Central memory CD8-positive, alpha-beta T cell (primary cell): ENCODE data around the gene CTTNBP2.

Source experiments
- ATAC-seq: fragments of 150-1000 bp; cut with Tn5 transposase; replicated peaks from 2 replicates; pipeline ENCODE4 v1.10.0; 2022; ENCODE audit warnings: mild to moderate bottlenecking, moderate FRiP score, moderate number of reproducible peaks; ENCODE audit not compliant: poor library complexity, severe bottlenecking; ENCODE audit errors: extremely low read depth
- DNase-seq, 2 donors: peaks; one replicate each; pipeline ENCODE4 v3.0.0; 2021; ENCODE audit warnings: low spot score in 2 of 2
- H3K27ac Mint-ChIP-seq: one replicate; pipeline ENCODE4 v1.8.0; 2022; ENCODE audit warnings: low read depth, mild to moderate bottlenecking, moderate library complexity, mixed read lengths
- H3K27me3 Mint-ChIP-seq: one replicate; pipeline ENCODE4 v1.8.0; 2022; ENCODE audit warnings: mixed read lengths
- H3K36me3 Mint-ChIP-seq: one replicate; pipeline ENCODE4 v1.8.0; 2022; ENCODE audit warnings: mild to moderate bottlenecking, moderate library complexity, mixed read lengths; ENCODE audit not compliant: insufficient read depth
- H3K4me1 Mint-ChIP-seq: one replicate; pipeline ENCODE4 v1.8.0; 2022; ENCODE audit warnings: mixed read lengths
- H3K4me3 Mint-ChIP-seq: one replicate; pipeline ENCODE4 v1.8.0; 2022; ENCODE audit warnings: mild to moderate bottlenecking, moderate library complexity, mixed read lengths
- H3K9me3 Mint-ChIP-seq: one replicate; pipeline ENCODE4 v1.8.0; 2022; ENCODE audit warnings: mixed read lengths

Gene CTTNBP2

DNA sequence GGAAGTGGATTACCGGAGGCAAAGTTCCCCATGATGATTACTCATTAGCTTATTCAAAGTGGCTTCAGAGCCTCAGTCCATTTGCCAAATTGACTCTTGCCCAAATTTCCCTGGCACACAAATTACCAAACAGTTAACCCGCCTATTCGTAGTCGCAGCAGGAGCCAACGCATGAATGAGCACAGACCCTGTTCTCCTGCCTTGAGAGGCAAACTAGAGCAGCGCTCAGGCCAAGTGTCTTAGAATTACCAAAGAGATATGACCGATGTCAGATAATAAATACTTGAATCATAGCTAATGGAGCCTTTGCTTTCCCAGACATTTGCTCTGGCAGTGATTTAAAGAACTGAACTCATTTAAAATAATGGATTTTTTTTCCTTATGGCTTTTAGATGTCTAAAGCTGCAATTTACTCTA, 64.9 kb downstream of the CTTNBP2 start:
- ATAC-seq = no peak

DNA sequence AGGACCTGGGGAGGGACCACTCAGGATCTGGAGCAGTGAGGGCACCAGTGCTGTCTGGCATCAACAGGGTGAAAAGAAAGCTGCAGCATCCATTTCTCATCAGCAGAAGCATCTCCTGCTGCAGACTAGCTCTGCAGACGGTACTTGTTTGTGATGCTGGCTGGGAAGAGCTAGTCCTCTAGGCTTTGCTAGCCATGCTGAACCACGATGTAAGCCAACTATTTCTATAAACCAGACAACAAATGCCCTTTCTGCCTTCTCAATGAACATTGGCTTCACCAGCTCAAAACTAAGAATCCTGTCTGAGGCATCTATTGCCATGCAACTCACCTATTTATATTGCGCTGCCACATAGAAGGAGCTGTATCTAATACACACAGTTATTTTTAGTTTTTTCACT, 65.6 kb downstream of the CTTNBP2 start:
- Mint-ChIP-seq H3K27ac (no peak overlapping the region), H3K27me3 (no peaks in the 10 kb centered on the region), H3K4me3 (no peak overlapping the region), H3K36me3 (no peaks in the 10 kb centered on the region), H3K4me1 (no peaks in the 10 kb centered on the region), H3K9me3 (no peaks in the 10 kb centered on the region)
- no peak for ATAC-seq
- no peak for DNase-seq

More for the DNA sequence above, 64.9 kb downstream of the CTTNBP2 start:
- Mint-ChIP-seq H3K9me3 (no peaks in the 10 kb centered on the region), H3K4me1 (no peaks in the 10 kb centered on the region), H3K36me3 (no peaks in the 10 kb centered on the region), H3K27me3 (no peaks in the 10 kb centered on the region), H3K27ac (no peak overlapping the region), H3K4me3 (no peak overlapping the region)
- DNase-seq = no peak

- Mint-ChIP-seq H3K9me3 (no peaks in the 10 kb centered on the region), H3K36me3 (no peaks in the 10 kb centered on the region), H3K4me3 (no peak overlapping the region), H3K27me3 (no peaks in the 10 kb centered on the region), H3K27ac (no peak overlapping the region), H3K4me1 (no peaks in the 10 kb centered on the region)
- DNase-seq (no peak), ATAC-seq (no peak)
Measured at GRCh38 chr7:117806011-117806410, 67.2 kb downstream of the CTTNBP2 start.

DNA sequence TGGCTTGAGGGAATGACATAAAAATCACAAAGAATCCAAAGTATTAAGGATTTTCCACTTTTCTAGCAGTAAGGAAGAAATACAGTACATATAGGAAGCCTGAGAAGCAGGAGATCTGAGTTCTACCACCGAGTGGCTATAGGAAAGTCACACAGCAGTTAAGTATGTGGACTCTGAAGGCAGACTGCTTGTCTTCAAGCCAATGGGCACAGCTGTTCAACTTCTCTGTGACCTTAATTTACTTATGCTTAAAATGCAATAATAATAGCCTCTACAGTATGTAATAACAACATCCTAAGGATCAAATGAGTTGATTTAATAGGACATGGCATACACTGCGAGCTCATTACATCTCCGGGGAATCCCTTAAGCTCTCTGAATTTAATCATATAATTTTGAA, 68.0 kb downstream of the CTTNBP2 start:
- DNase-seq = no peak
- Mint-ChIP-seq H3K4me1 (no peaks in the 10 kb centered on the region), H3K36me3 (no peaks in the 10 kb centered on the region), H3K9me3 (no peaks in the 10 kb centered on the region), H3K4me3 (no peak overlapping the region), H3K27me3 (no peaks in the 10 kb centered on the region), H3K27ac (no peak overlapping the region)
- no peak for ATAC-seq

DNA sequence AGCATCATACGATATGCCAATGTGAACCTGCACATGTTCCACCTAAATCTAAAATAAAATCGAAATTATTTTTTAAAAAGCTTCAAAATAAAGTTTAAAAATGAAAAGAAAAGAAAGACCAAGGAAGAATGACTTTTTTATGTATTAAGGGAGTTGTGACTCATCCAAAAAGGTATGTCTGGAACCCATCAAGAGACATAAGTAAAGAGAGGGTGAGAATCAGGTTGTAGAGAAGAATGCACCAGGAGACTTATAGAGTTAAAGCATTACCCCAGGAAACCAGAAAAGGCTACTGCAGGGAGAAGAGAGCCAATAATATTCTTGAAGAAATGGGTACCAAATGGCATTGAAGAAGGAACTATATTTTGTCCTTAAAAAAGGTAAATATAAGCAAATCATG, 69.8 kb downstream of the CTTNBP2 start:
- Mint-ChIP-seq H3K27ac (no peak overlapping the region), H3K9me3 (no peaks in the 10 kb centered on the region), H3K36me3 (no peaks in the 10 kb centered on the region), H3K4me3 (no peak overlapping the region), H3K27me3 (no peaks in the 10 kb centered on the region), H3K4me1 (no peaks in the 10 kb centered on the region)
- ATAC-seq (no peak), DNase-seq (no peak)

GRCh38 chr7:117802660-117803059, 70.6 kb downstream of the CTTNBP2 start:
- ATAC-seq (no peak), DNase-seq (no peak)
- Mint-ChIP-seq H3K4me3 (no peak overlapping the region), H3K27ac (no peak overlapping the region), H3K36me3 (no peaks in the 10 kb centered on the region), H3K9me3 (no peaks in the 10 kb centered on the region), H3K27me3 (no peaks in the 10 kb centered on the region), H3K4me1 (no peaks in the 10 kb centered on the region)

DNA sequence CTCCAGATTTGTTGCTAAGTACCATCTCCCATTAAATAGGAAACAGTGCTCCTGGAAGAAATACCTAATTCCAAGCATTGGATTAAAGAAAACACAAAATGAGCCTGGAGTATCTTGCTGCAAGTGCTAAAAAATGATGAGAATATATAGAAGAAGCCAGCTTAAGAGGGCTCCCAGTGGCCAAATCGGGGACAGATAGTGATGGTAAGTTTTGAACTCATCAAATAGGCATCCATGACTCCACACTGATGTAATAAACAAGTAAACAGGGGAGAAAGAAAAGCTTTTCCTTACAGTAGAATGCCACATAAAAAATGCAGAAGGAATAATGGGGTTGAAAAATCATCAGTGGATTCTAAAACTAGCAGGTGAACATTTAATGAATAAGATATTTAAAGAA, 72.4 kb downstream of the CTTNBP2 start:
- ATAC-seq (no peak), DNase-seq (no peak)
- Mint-ChIP-seq H3K27me3 (no peaks in the 10 kb centered on the region), H3K9me3 (no peaks in the 10 kb centered on the region), H3K36me3 (no peaks in the 10 kb centered on the region), H3K27ac (no peak overlapping the region), H3K4me3 (no peak overlapping the region), H3K4me1 (no peaks in the 10 kb centered on the region)

DNA sequence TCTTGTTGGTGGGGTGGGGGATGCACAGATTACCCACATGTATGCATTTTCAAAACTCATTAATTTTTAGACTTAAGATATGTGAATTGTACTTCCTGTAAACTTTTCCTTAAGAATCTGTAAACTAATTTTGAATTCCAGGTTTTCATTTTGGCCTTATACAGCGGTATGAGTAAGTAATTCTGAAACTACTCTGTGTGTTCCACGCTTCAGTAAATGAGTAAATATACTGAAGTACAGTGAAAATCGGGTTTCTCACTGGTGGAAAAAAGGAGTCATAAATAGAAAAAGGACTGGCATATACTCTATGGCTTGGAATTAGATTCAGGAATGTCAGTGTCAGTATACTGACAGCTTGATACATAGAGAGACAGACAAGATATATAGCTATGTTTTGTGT, 72.8 kb downstream of the CTTNBP2 start:
- H3K27ac Mint-ChIP-seq = no peak overlapping the region
- no peaks in the 10 kb centered on the region for H3K4me1 Mint-ChIP-seq
- H3K4me3 Mint-ChIP-seq = no peak overlapping the region
- DNase-seq = no peak
- ATAC-seq = no peak
- no peaks in the 10 kb centered on the region for H3K9me3 Mint-ChIP-seq
- no peaks in the 10 kb centered on the region for H3K27me3 Mint-ChIP-seq
- H3K36me3 Mint-ChIP-seq = no peaks in the 10 kb centered on the region

DNA sequence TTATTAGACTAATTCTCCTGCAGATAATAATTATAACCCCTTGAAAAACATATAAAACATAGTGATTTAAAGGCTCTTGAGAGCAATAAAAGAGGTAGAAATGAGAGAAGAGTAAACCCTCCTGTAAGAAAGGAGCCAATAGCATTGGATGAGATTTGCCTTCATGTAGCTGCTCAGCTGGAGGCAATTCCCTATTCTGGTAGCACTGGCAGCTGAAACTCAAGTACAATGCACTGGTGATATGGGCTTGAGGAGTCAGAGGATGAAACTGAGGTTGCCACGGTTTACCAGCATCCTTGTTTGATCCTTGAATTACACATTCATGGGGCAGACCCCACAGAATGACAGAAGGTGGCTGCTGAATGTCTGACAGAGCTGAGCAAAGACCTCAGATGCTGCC, 76.4 kb downstream of the CTTNBP2 start:
- no peak for DNase-seq
- no peaks in the 10 kb centered on the region for H3K36me3 Mint-ChIP-seq
- H3K27me3 Mint-ChIP-seq = no peaks in the 10 kb centered on the region
- H3K27ac Mint-ChIP-seq = no peak overlapping the region
- H3K4me3 Mint-ChIP-seq = no peak overlapping the region
- peaks cover 6% of the 10 kb centered on the region for H3K9me3 Mint-ChIP-seq
- ATAC-seq = no peak
- H3K4me1 Mint-ChIP-seq = peaks cover 4% of the 10 kb centered on the region

DNA sequence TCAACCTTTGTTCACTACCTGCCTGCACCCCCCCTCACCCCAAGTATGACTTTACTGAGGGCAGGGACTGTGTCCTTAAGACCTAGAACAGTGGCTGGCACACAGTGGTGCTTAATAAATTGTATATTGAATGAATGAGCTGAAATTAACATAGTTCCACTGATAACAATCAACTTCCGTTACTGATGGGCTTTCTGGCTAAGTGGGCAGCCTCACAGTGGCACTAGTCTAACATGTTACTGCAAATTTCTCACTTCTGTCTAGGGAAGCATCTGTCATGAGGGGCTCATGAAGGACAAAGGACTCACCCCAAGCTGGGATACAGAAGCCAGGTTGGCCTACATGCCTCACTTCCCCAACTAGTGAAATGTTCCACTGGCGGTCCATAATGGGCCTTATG, 79.3 kb downstream of the CTTNBP2 start:
- no peak overlapping the region for H3K27ac Mint-ChIP-seq
- H3K27me3 Mint-ChIP-seq = no peaks in the 10 kb centered on the region
- peaks cover 4% of the 10 kb centered on the region for H3K4me1 Mint-ChIP-seq

GRCh38 chr7:117793521-117793920, 79.7 kb downstream of the CTTNBP2 start:
- no peak overlapping the region for H3K27ac Mint-ChIP-seq
- DNase-seq = no peak
- no peaks in the 10 kb centered on the region for H3K27me3 Mint-ChIP-seq
- H3K4me3 Mint-ChIP-seq = no peak overlapping the region
- no peak for ATAC-seq
- no peaks in the 10 kb centered on the region for H3K36me3 Mint-ChIP-seq
- peaks cover 6% of the 10 kb centered on the region for H3K9me3 Mint-ChIP-seq
- H3K4me1 Mint-ChIP-seq = peaks cover 4% of the 10 kb centered on the region

More for the DNA sequence above, 79.3 kb downstream of the CTTNBP2 start:
- no peaks in the 10 kb centered on the region for H3K36me3 Mint-ChIP-seq
- no peak overlapping the region for H3K4me3 Mint-ChIP-seq
- H3K9me3 Mint-ChIP-seq = peaks cover 6% of the 10 kb centered on the region
- no peak for DNase-seq
- ATAC-seq = peak; percentile 28

- peaks cover 4% of the 10 kb centered on the region for H3K4me1 Mint-ChIP-seq
- H3K9me3 Mint-ChIP-seq = peaks cover 8% of the 10 kb centered on the region
- no peak overlapping the region for H3K4me3 Mint-ChIP-seq
- H3K27ac Mint-ChIP-seq = no peak overlapping the region
- DNase-seq (no peak), ATAC-seq (no peak)
- no peaks in the 10 kb centered on the region for H3K27me3 Mint-ChIP-seq
- H3K36me3 Mint-ChIP-seq = no peaks in the 10 kb centered on the region
Measured at GRCh38 chr7:117791877-117792780, 81.1 kb downstream of the CTTNBP2 start.

GRCh38 chr7:117790731-117791130, 82.5 kb downstream of the CTTNBP2 start:
- Mint-ChIP-seq H3K4me1 (peaks cover 4% of the 10 kb centered on the region), H3K27ac (no peak overlapping the region), H3K9me3 (peaks cover 10% of the 10 kb centered on the region), H3K4me3 (no peak overlapping the region), H3K27me3 (no peaks in the 10 kb centered on the region), H3K36me3 (no peaks in the 10 kb centered on the region)
- DNase-seq (no peak), ATAC-seq (no peak)
